Smooth muscle cell (in vitro differentiated cells): ENCODE measurements around the gene TGM2. TPM values are rescaled to one million over a fixed set of nuclear protein-coding genes. Genes with fewer than 3 reads are reported as not detected.

Experiments used
- DNase-seq: peaks from one replicate; lab custom pipeline; 2025; ENCODE audit not compliant: unreplicated experiment; lab: John Stamatoyannopoulos, UW
- H2AFZ ChIP-seq: fragments of 200-600 bp; sonication (generic); 2 replicates; pipeline ENCODE4 v1.6.0; 2016; ENCODE audit warnings: antibody characterized with exemption, low read depth, mild to moderate bottlenecking
- H3F3A ChIP-seq: fragments of 200-600 bp; sonication (generic); 2 replicates; pipeline ENCODE4 v1.6.0; 2017; ENCODE audit warnings: antibody characterized with exemption, low read depth
- H3K27ac ChIP-seq: fragments of 200-600 bp; sonication (generic); 2 replicates; pipeline ENCODE4 v1.5.1; 2016; ENCODE audit warnings: low read depth, mild to moderate bottlenecking
- H3K27me3 ChIP-seq: fragments of 200-600 bp; sonication (generic); 2 replicates; pipeline ENCODE4 v1.6.1; 2016; ENCODE audit warnings: low read depth, mild to moderate bottlenecking
- H3K36me3 ChIP-seq: fragments of 200-600 bp; sonication (generic); 2 replicates; pipeline ENCODE4 v1.5.1; 2016; ENCODE audit warnings: low read depth
- H3K4me1 ChIP-seq: fragments of 200-600 bp; sonication (generic); 2 replicates; pipeline ENCODE4 v1.5.1; 2016; ENCODE audit warnings: low read depth
- H3K4me2 ChIP-seq: fragments of 200-600 bp; sonication (generic); 2 replicates; pipeline ENCODE4 v1.6.0; 2016; ENCODE audit warnings: mild to moderate bottlenecking
- H3K4me3 ChIP-seq: fragments of 200-600 bp; sonication (generic); 2 replicates; pipeline ENCODE4 v1.5.1; 2016; ENCODE audit warnings: mild to moderate bottlenecking
- H3K79me2 ChIP-seq: fragments of 200-600 bp; sonication (generic); 2 replicates; pipeline ENCODE4 v1.6.0; 2016; ENCODE audit warnings: low read depth, mild to moderate bottlenecking
- H3K9ac ChIP-seq: fragments of 200-600 bp; sonication (generic); 2 replicates; pipeline ENCODE4 v1.6.0; 2016; ENCODE audit warnings: low read depth
- H3K9me3 ChIP-seq: fragments of 200-600 bp; sonication (generic); replicated peaks from 2 replicates; pipeline ENCODE4 v1.5.1; 2016; ENCODE audit warnings: low read depth
- H4K20me1 ChIP-seq: fragments of 200-600 bp; sonication (generic); 2 replicates; pipeline ENCODE4 v1.6.0; 2016; ENCODE audit warnings: low read depth
- CTCF ChIP-seq: fragments of 200-600 bp; sonication (generic); IDR thresholded peaks from 2 replicates; pipeline ENCODE4 v1.5.1; 2017; ENCODE audit warnings: borderline replicate concordance, mild to moderate bottlenecking, antibody characterized with exemption; ENCODE audit not compliant: insufficient read depth, poor library complexity, severe bottlenecking
- WGBS: methylation state at CpG from one replicate; pipeline ENCODE4 v1.1.7; 2016; ENCODE audit warnings: low lambda C conversion rate; 5-methylcytosine and 5-hydroxymethylcytosine counted together
- polyA plus RNA-seq: library from polyadenylated mRNA; unstranded; fragments of >200 nt; fragmentation: Nextera tagmentation; extraction: Ambion mirVana; gene quantifications from 2 replicates; pipeline ENCODE4 v1.2.1, GENCODE V29; 2016
- total RNA-seq: library from RNA; depleted of rRNA; stranded (reverse); fragments of >200 nt; gene quantifications from 2 replicates; pipeline ENCODE4 v1.2.3, GENCODE V29; 2014

TGM2 gene
- total and polyA plus RNA-seq, 2 experiments from 2014 or later = 41.7 to 72.0 TPM

- Histone ChIP-seq H3K4me3 (no peak overlapping the region), H3K4me1 (no peaks in the 10 kb centered on the region), H4K20me1 (no peaks in the 10 kb centered on the region), H2AFZ (no peak overlapping the region), H3K4me2 (no peak overlapping the region), H3K79me2 (no peaks in the 10 kb centered on the region), H3F3A (peaks cover 7% of the 10 kb centered on the region), H3K9ac (no peak overlapping the region), H3K9me3 (no peaks in the 10 kb centered on the region), H3K27ac (no peak overlapping the region), H3K36me3 (no peaks in the 10 kb centered on the region), H3K27me3 (no peaks in the 10 kb centered on the region)
- DNase-seq = no peak
- 95% methylated on average over 5 of the region's 5 CpGs for WGBS
- no peak for TF ChIP-seq CTCF
Observed at GRCh38 chr20:38194971-38195504, 30.0 kb upstream of the TGM2 start.

- no peaks in the 10 kb centered on the region for H4K20me1 ChIP-seq
Observed at GRCh38 chr20:38193586-38194105, 28.6 kb upstream of the TGM2 start.

GRCh38 chr20:38192323-38192885, 27.3 kb upstream of the TGM2 start:
- no peak overlapping the region for H3K9ac ChIP-seq
- no peaks in the 10 kb centered on the region for H3K27me3 ChIP-seq
- H3F3A ChIP-seq = no peaks in the 10 kb centered on the region
- WGBS = 95% methylated on average over 9 of the region's 9 CpGs
- H4K20me1 ChIP-seq = no peaks in the 10 kb centered on the region
- H3K27ac ChIP-seq = no peak overlapping the region
- H3K4me1 ChIP-seq = no peaks in the 10 kb centered on the region
- no peak overlapping the region for H3K4me2 ChIP-seq
- no peak overlapping the region for H3K4me3 ChIP-seq
- H3K9me3 ChIP-seq = no peaks in the 10 kb centered on the region
- no peak for TF ChIP-seq CTCF
- H3K36me3 ChIP-seq = no peaks in the 10 kb centered on the region
- DNase-seq = no peak
- no peak overlapping the region for H2AFZ ChIP-seq
- H3K79me2 ChIP-seq = no peaks in the 10 kb centered on the region

More at GRCh38 chr20:38193586-38194105, 28.6 kb upstream of the TGM2 start:
- H3K27ac ChIP-seq = no peak overlapping the region
- H3K79me2 ChIP-seq = no peaks in the 10 kb centered on the region
- H3F3A ChIP-seq = no peaks in the 10 kb centered on the region
- no peaks in the 10 kb centered on the region for H3K36me3 ChIP-seq
- 95% methylated on average over 4 of the region's 4 CpGs for WGBS
- H3K27me3 ChIP-seq = no peaks in the 10 kb centered on the region
- no peak for DNase-seq
- TF ChIP-seq CTCF = no peak
- H3K9me3 ChIP-seq = no peaks in the 10 kb centered on the region
- H2AFZ ChIP-seq = no peak overlapping the region
- no peaks in the 10 kb centered on the region for H3K4me1 ChIP-seq
- H3K4me2 ChIP-seq = no peak overlapping the region
- no peak overlapping the region for H3K4me3 ChIP-seq
- no peak overlapping the region for H3K9ac ChIP-seq

- no peak overlapping the region for H3K27ac ChIP-seq
- WGBS = 89% methylated on average over 5 of the region's 5 CpGs
- no peaks in the 10 kb centered on the region for H3K79me2 ChIP-seq
- no peaks in the 10 kb centered on the region for H3K27me3 ChIP-seq
- H4K20me1 ChIP-seq = no peaks in the 10 kb centered on the region
- H3K4me3 ChIP-seq = no peak overlapping the region
- H3K9me3 ChIP-seq = no peaks in the 10 kb centered on the region
- no peak overlapping the region for H3K4me2 ChIP-seq
- no peaks in the 10 kb centered on the region for H3K36me3 ChIP-seq
- H3F3A ChIP-seq = no peaks in the 10 kb centered on the region
- no peak for DNase-seq
- no peak for TF ChIP-seq CTCF
- no peak overlapping the region for H3K9ac ChIP-seq
- H3K4me1 ChIP-seq = no peaks in the 10 kb centered on the region
- H2AFZ ChIP-seq = no peak overlapping the region
Observed at GRCh38 chr20:38191654-38192053, 26.6 kb upstream of the TGM2 start.
